ENCODE measurements around the gene TNFAIP8.
"Not testable (repeated sequence)": the region's sequence is repeated elsewhere in the genome, so short reads cannot be mapped to it uniquely, and the experiment has no call there.

GRCh38 chr5:119414124-119414734 is 58.4 kb downstream of the TNFAIP8 start:
- not testable (repeated sequence) for TF ChIP-seq CTCF (IDR thresholded peaks at IDR 0.05; ENCODE audit: insufficient read depth, low read depth, low read length); EZH2 (IDR thresholded peaks at IDR 0.05; ENCODE audit: insufficient read depth, low read length)
